ENCODE results near the gene CAMTA1. TPM values are rescaled to one million over a fixed set of nuclear protein-coding genes. Genes with fewer than 3 reads are reported as not detected.

CAMTA1 gene
- total and polyA plus RNA-seq, 2 experiments from 2014 or later, result 89.0 to 145 TPM

GRCh38 chr1:7320661-7321060, 535.4 kb downstream of the CAMTA1 start:
- TF ChIP-seq EZH2phosphoT487 (IDR thresholded peaks at IDR 0.05; ENCODE audit: low read depth, severe bottlenecking, unreplicated experiment), result no peak
- TF ChIP-seq, protein P1, sequence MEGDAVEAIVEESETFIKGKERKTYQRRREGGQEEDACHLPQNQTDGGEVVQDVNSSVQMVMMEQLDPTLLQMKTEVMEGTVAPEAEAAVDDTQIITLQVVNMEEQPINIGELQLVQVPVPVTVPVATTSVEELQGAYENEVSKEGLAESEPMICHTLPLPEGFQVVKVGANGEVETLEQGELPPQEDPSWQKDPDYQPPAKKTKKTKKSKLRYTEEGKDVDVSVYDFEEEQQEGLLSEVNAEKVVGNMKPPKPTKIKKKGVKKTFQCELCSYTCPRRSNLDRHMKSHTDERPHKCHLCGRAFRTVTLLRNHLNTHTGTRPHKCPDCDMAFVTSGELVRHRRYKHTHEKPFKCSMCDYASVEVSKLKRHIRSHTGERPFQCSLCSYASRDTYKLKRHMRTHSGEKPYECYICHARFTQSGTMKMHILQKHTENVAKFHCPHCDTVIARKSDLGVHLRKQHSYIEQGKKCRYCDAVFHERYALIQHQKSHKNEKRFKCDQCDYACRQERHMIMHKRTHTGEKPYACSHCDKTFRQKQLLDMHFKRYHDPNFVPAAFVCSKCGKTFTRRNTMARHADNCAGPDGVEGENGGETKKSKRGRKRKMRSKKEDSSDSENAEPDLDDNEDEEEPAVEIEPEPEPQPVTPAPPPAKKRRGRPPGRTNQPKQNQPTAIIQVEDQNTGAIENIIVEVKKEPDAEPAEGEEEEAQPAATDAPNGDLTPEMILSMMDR (IDR thresholded peaks at IDR 0.05; ENCODE audit: poor library complexity), result no peak
- no peaks in the 10 kb centered on the region for H3K79me2 ChIP-seq
- H3K9me3 ChIP-seq (ENCODE audit: low read depth), result no peaks in the 10 kb centered on the region
- no peak overlapping the region for H3K27ac ChIP-seq
- no peaks in the 10 kb centered on the region for H3K9me2 ChIP-seq (replicated peaks; ENCODE audit: insufficient read depth)
- no peak for DNase-seq (ENCODE audit: low spot score)
- H2AFZ ChIP-seq, result no peak overlapping the region
- no peak overlapping the region for H3K4me3 ChIP-seq
- H3K4me2 ChIP-seq, result no peak overlapping the region
- H3K36me3 ChIP-seq (replicated peaks; ENCODE audit: insufficient read depth, low read depth), result no peaks in the 10 kb centered on the region
- peaks cover 4% of the 10 kb centered on the region for H3K4me1 ChIP-seq (ENCODE audit: insufficient read depth)
- no peaks in the 10 kb centered on the region for H4K20me1 ChIP-seq (ENCODE audit: insufficient read depth, poor library complexity, severe bottlenecking)
- H3K27me3 ChIP-seq, result no peaks in the 10 kb centered on the region

DNA sequence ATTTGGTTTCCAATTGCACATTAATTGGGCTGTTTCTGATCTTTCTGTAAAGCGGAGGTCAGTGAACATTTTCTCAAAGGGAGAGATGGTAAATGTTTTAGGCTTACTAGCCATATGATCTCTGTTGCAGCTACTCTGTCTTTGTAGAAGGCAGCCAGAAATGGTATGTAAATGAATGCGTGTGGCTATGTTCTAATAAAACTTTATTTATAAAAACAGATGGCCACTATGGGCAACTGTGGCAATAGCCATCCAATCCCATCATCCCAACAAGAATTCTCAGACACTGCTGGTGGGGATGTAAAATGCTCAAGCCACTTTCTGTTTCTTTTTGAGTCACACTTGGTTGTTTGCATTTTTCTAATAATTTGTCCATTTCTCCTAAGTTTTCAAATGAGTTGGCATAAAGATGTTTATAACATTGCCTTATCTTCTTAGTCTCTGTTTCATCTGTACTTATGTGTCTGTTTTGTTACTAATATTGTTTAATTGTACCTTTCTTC, 537.1 kb downstream of the CAMTA1 start:
- Histone ChIP-seq H3K9me2 (replicated peaks; ENCODE audit: insufficient read depth) (no peaks in the 10 kb centered on the region), H3K27me3 (no peaks in the 10 kb centered on the region), H3K4me1 (ENCODE audit: insufficient read depth) (peaks cover 4% of the 10 kb centered on the region), H2AFZ (no peak overlapping the region), H3K27ac (no peak overlapping the region), H3K79me2 (no peaks in the 10 kb centered on the region), H3K9me3 (ENCODE audit: low read depth) (no peaks in the 10 kb centered on the region), H4K20me1 (ENCODE audit: insufficient read depth, poor library complexity, severe bottlenecking) (no peaks in the 10 kb centered on the region), H3K4me3 (no peak overlapping the region), H3K36me3 (replicated peaks; ENCODE audit: insufficient read depth, low read depth) (no peaks in the 10 kb centered on the region), H3K4me2 (no peak overlapping the region)
- no peak for DNase-seq (ENCODE audit: low spot score)
- TF ChIP-seq, protein P1 (IDR thresholded peaks at IDR 0.05; ENCODE audit: poor library complexity), result no peak
- TF ChIP-seq EZH2phosphoT487 (IDR thresholded peaks at IDR 0.05; ENCODE audit: low read depth, severe bottlenecking, unreplicated experiment) (no peak), EZH2 (IDR thresholded peaks at IDR 0.05; ENCODE audit: borderline replicate concordance) (no peak)
- 92% methylated on average over 2 of the region's 2 CpGs for WGBS (ENCODE audit: low lambda C conversion rate, missing lambda C conversion rate)

GRCh38 chr1:7322912-7323311, 537.7 kb downstream of the CAMTA1 start:
- Histone ChIP-seq H3K4me1 (ENCODE audit: insufficient read depth) (peaks cover 4% of the 10 kb centered on the region), H3K9me2 (replicated peaks; ENCODE audit: insufficient read depth) (no peaks in the 10 kb centered on the region), H3K4me2 (no peak overlapping the region), H4K20me1 (ENCODE audit: insufficient read depth, poor library complexity, severe bottlenecking) (no peaks in the 10 kb centered on the region), H3K79me2 (no peaks in the 10 kb centered on the region), H3K27ac (no peak overlapping the region), H3K27me3 (no peaks in the 10 kb centered on the region), H3K4me3 (no peak overlapping the region), H2AFZ (no peak overlapping the region), H3K36me3 (replicated peaks; ENCODE audit: insufficient read depth, low read depth) (no peaks in the 10 kb centered on the region), H3K9me3 (ENCODE audit: low read depth) (no peaks in the 10 kb centered on the region)
- no CpG with 5 or more reads among the region's 1 CpG for WGBS (ENCODE audit: low lambda C conversion rate, missing lambda C conversion rate)
- TF ChIP-seq EZH2 (IDR thresholded peaks at IDR 0.05; ENCODE audit: borderline replicate concordance) (no peak), EZH2phosphoT487 (IDR thresholded peaks at IDR 0.05; ENCODE audit: low read depth, severe bottlenecking, unreplicated experiment) (no peak)
- TF ChIP-seq, protein P1 (IDR thresholded peaks at IDR 0.05; ENCODE audit: poor library complexity), result no peak
- DNase-seq (ENCODE audit: low spot score), result no peak

GRCh38 chr1:7325254-7325653, 540.0 kb downstream of the CAMTA1 start:
- no peak for DNase-seq (ENCODE audit: low spot score)
- Histone ChIP-seq H3K27me3 (no peaks in the 10 kb centered on the region), H2AFZ (no peak overlapping the region), H3K4me2 (no peak overlapping the region), H3K9me3 (ENCODE audit: low read depth) (no peaks in the 10 kb centered on the region), H3K4me1 (ENCODE audit: insufficient read depth) (no peaks in the 10 kb centered on the region), H3K27ac (no peak overlapping the region), H3K4me3 (no peak overlapping the region), H3K79me2 (no peaks in the 10 kb centered on the region), H4K20me1 (ENCODE audit: insufficient read depth, poor library complexity, severe bottlenecking) (no peaks in the 10 kb centered on the region), H3K36me3 (replicated peaks; ENCODE audit: insufficient read depth, low read depth) (no peaks in the 10 kb centered on the region), H3K9me2 (replicated peaks; ENCODE audit: insufficient read depth) (no peaks in the 10 kb centered on the region)
- TF ChIP-seq, protein P1 (IDR thresholded peaks at IDR 0.05; ENCODE audit: poor library complexity), result no peak
- TF ChIP-seq EZH2phosphoT487 (IDR thresholded peaks at IDR 0.05; ENCODE audit: low read depth, severe bottlenecking, unreplicated experiment) (no peak), EZH2 (IDR thresholded peaks at IDR 0.05; ENCODE audit: borderline replicate concordance) (no peak)
- 86% methylated on average over 3 of the region's 3 CpGs for WGBS (ENCODE audit: low lambda C conversion rate, missing lambda C conversion rate)

Data from hepatocyte (in vitro differentiated cells).